ENCODE data around the gene CNTNAP2. TPM values are rescaled to one million over a fixed set of nuclear protein-coding genes. Genes with fewer than 3 reads are reported as not detected.

Gene CNTNAP2
- total and polyA plus RNA-seq, 9 of the 15 experiments (the other 6 are each of a cell fraction or from before 2014, with no cell fraction given) = 0.04 to 0.62 (median 0.09) TPM; not detected in 4

GRCh38 chr7:146074195-146074765 is 42.3 kb upstream of the CNTNAP2 start:
- Histone ChIP-seq H3K4me3 (no peak overlapping the region), H3K36me3 (ENCODE audit: control insufficient read depth, insufficient read depth, low read length) (no peaks in the 10 kb centered on the region), H3K9ac (ENCODE audit: insufficient read depth in 1 of 2, low read depth in 2 of 2, low read length in 2 of 2) (no peak overlapping the region), H3K9me1 (ENCODE audit: control insufficient read depth, insufficient read depth, low read length) (no peaks in the 10 kb centered on the region), H3K27ac (ENCODE audit: extremely low read depth, low read depth, low read length) (no peak overlapping the region), H2AFZ (ENCODE audit: low read depth, low read length) (no peak overlapping the region), H3K4me1 (replicated peaks in 1 of 2; ENCODE audit: control insufficient read depth in 2 of 2, insufficient read depth in 2 of 2, low read length in 2 of 2) (no peaks in the 10 kb centered on the region), H3K9me3 (replicated peaks; ENCODE audit: control insufficient read depth, insufficient read depth, low read depth, low read length) (no peaks in the 10 kb centered on the region), H3K4me2 (ENCODE audit: insufficient read depth, low read length) (no peak overlapping the region), H3K79me2 (ENCODE audit: control insufficient read depth, insufficient read depth, low read length) (no peaks in the 10 kb centered on the region), H3K27me3 (ENCODE audit: control insufficient read depth in 2 of 2, insufficient read depth in 2 of 2, low read length in 2 of 2) (no peaks in the 10 kb centered on the region), H4K20me1 (replicated peaks; ENCODE audit: control insufficient read depth, insufficient read depth, low read length) (no peaks in the 10 kb centered on the region)
- ChIA-PET CTCF (ENCODE audit: low intra/inter-chr PET ratio) (no interaction called here), POLR2A (interaction anchor here (0.6 kb wide), 1 partner anchor 649 kb away, joined by 4 read pairs; no protein-coding TSS in a partner anchor)
- DNase-seq (ENCODE audit: extremely low read depth in 1 of 4, low spot score in 3 of 4) = no peak
- no TSS peak for BruUV-seq (replicated peaks)
- no peak for FAIRE-seq
- intact Hi-C loops (cut with micrococcal nuclease) = no loop called here
- TF ChIP-seq ZNF133 (CRISPR knock-in tag; IDR thresholded peaks at IDR 0.05) = no peak
- no peak for TF ChIP-seq SLC30A9 (CRISPR knock-in tag; IDR thresholded peaks at IDR 0.05)
- TF ChIP-seq, protein P1, sequence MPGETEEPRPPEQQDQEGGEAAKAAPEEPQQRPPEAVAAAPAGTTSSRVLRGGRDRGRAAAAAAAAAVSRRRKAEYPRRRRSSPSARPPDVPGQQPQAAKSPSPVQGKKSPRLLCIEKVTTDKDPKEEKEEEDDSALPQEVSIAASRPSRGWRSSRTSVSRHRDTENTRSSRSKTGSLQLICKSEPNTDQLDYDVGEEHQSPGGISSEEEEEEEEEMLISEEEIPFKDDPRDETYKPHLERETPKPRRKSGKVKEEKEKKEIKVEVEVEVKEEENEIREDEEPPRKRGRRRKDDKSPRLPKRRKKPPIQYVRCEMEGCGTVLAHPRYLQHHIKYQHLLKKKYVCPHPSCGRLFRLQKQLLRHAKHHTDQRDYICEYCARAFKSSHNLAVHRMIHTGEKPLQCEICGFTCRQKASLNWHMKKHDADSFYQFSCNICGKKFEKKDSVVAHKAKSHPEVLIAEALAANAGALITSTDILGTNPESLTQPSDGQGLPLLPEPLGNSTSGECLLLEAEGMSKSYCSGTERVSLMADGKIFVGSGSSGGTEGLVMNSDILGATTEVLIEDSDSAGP (CRISPR knock-in tag; IDR thresholded peaks at IDR 0.05) = no peak
- TF ChIP-seq, protein P2, sequence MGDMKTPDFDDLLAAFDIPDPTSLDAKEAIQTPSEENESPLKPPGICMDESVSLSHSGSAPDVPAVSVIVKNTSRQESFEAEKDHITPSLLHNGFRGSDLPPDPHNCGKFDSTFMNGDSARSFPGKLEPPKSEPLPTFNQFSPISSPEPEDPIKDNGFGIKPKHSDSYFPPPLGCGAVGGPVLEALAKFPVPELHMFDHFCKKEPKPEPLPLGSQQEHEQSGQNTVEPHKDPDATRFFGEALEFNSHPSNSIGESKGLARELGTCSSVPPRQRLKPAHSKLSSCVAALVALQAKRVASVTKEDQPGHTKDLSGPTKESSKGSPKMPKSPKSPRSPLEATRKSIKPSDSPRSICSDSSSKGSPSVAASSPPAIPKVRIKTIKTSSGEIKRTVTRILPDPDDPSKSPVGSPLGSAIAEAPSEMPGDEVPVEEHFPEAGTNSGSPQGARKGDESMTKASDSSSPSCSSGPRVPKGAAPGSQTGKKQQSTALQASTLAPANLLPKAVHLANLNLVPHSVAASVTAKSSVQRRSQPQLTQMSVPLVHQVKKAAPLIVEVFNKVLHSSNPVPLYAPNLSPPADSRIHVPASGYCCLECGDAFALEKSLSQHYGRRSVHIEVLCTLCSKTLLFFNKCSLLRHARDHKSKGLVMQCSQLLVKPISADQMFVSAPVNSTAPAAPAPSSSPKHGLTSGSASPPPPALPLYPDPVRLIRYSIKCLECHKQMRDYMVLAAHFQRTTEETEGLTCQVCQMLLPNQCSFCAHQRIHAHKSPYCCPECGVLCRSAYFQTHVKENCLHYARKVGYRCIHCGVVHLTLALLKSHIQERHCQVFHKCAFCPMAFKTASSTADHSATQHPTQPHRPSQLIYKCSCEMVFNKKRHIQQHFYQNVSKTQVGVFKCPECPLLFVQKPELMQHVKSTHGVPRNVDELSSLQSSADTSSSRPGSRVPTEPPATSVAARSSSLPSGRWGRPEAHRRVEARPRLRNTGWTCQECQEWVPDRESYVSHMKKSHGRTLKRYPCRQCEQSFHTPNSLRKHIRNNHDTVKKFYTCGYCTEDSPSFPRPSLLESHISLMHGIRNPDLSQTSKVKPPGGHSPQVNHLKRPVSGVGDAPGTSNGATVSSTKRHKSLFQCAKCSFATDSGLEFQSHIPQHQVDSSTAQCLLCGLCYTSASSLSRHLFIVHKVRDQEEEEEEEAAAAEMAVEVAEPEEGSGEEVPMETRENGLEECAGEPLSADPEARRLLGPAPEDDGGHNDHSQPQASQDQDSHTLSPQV (IDR thresholded peaks at IDR 0.05) = no peak
- in situ Hi-C loops (cut with MboI) = no loop called here
- ATAC-seq = peak; percentile 80
- WGBS (ENCODE audit: insufficient coverage, low coverage, missing lambda C conversion rate) = 30% methylated on average over 6 of the region's 6 CpGs
